WI38 (cell line): Measurements from ENCODE around the gene RALB.
A peak's percentile ranks its signal among the peaks of the same experiment; 100 is the strongest.

ENCODE experiments used
- H3K4me3 ChIP-seq: 2 replicates; pipeline ENCODE4 v1.5.1; 2011; ENCODE audit warnings: low read depth, mild to moderate bottlenecking, control low read depth, low read length
- CTCF ChIP-seq: IDR thresholded peaks from 2 replicates; pipeline ENCODE4 v1.5.1; 2012; ENCODE audit warnings: low read depth, mild to moderate bottlenecking, control low read depth, low read length

The RALB gene

GRCh38 chr2:120278901-120279300, 26.2 kb downstream of the RALB start:
- no peak for TF ChIP-seq CTCF
- no peak overlapping the region for H3K4me3 ChIP-seq

DNA sequence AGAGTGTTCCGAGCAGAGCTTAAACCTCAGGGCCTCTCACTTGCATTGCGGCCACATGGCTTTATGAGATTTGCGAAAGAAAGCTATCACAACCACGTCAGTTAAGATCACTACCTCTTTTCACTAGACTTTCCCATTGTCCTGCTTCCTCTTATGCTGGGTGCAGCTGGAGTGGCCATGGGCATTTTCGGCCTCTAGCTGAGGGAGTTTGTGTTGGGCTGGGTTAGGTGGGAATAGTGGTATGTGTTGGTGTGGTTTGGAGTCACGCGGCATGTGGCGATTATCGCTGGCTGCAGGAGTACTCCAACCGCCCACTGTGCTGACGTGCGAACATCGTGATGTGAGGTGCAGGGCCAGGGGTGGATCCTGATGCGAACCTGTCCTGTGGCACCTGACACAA, 27.1 kb downstream of the RALB start:
- no peak for TF ChIP-seq CTCF
- H3K4me3 ChIP-seq: no peak overlapping the region

GRCh38 chr2:120283649-120284048, 31.0 kb downstream of the RALB start:
- TF ChIP-seq CTCF: peak; percentile 74
- no peak overlapping the region for H3K4me3 ChIP-seq

GRCh38 chr2:120285056-120285455, 32.4 kb downstream of the RALB start:
- no peak overlapping the region for H3K4me3 ChIP-seq
- TF ChIP-seq CTCF: no peak

GRCh38 chr2:120287183-120288015, 34.7 kb downstream of the RALB start:
- H3K4me3 ChIP-seq: no peak overlapping the region
- no peak for TF ChIP-seq CTCF

GRCh38 chr2:120288016-120288373, 35.3 kb downstream of the RALB start:
- H3K4me3 ChIP-seq: no peak overlapping the region
- TF ChIP-seq CTCF: no peak

GRCh38 chr2:120289221-120289906, 36.7 kb downstream of the RALB start:
- 0 out of 2 replicates have a peak, but pooled peaks have one; percentile 10 for TF ChIP-seq CTCF
- no peak overlapping the region for H3K4me3 ChIP-seq
